DND-41 (cell line): ENCODE data around the gene RNF151.
"Not testable (repeated sequence)": the region's sequence is repeated elsewhere in the genome, so short reads cannot be mapped to it uniquely, and the experiment has no call there.

Experiments
- ATAC-seq: fragments of 200-7000 bp; cut with Tn5 transposase; 3 replicates; pipeline ENCODE4 v1.9.1; 2021; ENCODE audit warnings: low read depth; ENCODE audit not compliant: insufficient read depth
- DNase-seq: peaks from one replicate; pipeline ENCODE4 v3.0.0-alpha.2; 2020
- H2AFZ ChIP-seq: 2 replicates; pipeline ENCODE4 v1.6.0; 2012; ENCODE audit warnings: low read depth, low read length
- H3K27ac ChIP-seq: 2 replicates; pipeline ENCODE4 v1.5.1; 2012; ENCODE audit warnings: low read length, inconsistent platforms
- H3K27me3 ChIP-seq: fragments of 200-600 bp; sonication (generic); 2 replicates; pipeline ENCODE4 v1.6.0; 2012; ENCODE audit warnings: low read length, mild to moderate bottlenecking, inconsistent platforms; ENCODE audit not compliant: insufficient read depth, poor library complexity
- H3K36me3 ChIP-seq: 2 replicates; pipeline ENCODE4 v1.5.1; 2012; ENCODE audit warnings: low read length, inconsistent platforms; ENCODE audit not compliant: insufficient read depth
- H3K4me1 ChIP-seq: 2 replicates; pipeline ENCODE4 v1.5.1; 2012; ENCODE audit warnings: mild to moderate bottlenecking, low read length; ENCODE audit not compliant: insufficient read depth
- H3K4me2 ChIP-seq: 2 replicates; pipeline ENCODE4 v1.6.0; 2012; ENCODE audit warnings: mild to moderate bottlenecking, moderate library complexity, low read length, inconsistent platforms; ENCODE audit not compliant: insufficient read depth
- H3K4me3 ChIP-seq, 2 experiments: fragments of 200-600 bp in 1 of 2; shearing (Covaris generic) in 1 of 2; 2 replicates each; pipeline ENCODE4 v1.5.1; 2012 to 2016; ENCODE audit warnings: inconsistent platforms in 2 of 2, low read length in 2 of 2, mild to moderate bottlenecking in 2 of 2, low read depth in 1 of 2, moderate library complexity in 1 of 2
- H3K79me2 ChIP-seq: 2 replicates; pipeline ENCODE4 v1.6.0; 2012; ENCODE audit warnings: low read length, inconsistent platforms; ENCODE audit not compliant: insufficient read depth
- H3K9ac ChIP-seq: 2 replicates; pipeline ENCODE4 v1.6.0; 2012; ENCODE audit warnings: low read depth, mild to moderate bottlenecking, inconsistent platforms, low read length, moderate library complexity
- H3K9me3 ChIP-seq: 2 replicates; pipeline ENCODE4 v1.5.1; 2012; ENCODE audit warnings: low read length, moderate library complexity, mild to moderate bottlenecking, inconsistent platforms; ENCODE audit not compliant: insufficient read depth, severe bottlenecking
- H4K20me1 ChIP-seq: 2 replicates; pipeline ENCODE4 v1.6.0; 2012; ENCODE audit warnings: low read length; ENCODE audit not compliant: insufficient read depth
- CTCF ChIP-seq: IDR thresholded peaks from 2 replicates; pipeline ENCODE4 v1.5.1; 2012; ENCODE audit warnings: borderline replicate concordance, low read length, moderate library complexity, mild to moderate bottlenecking; ENCODE audit not compliant: poor library complexity, severe bottlenecking; ENCODE audit errors: extremely low read depth
- EZH2 ChIP-seq: IDR thresholded peaks from 3 replicates; pipeline ENCODE4 v1.6.1; 2012; ENCODE audit warnings: borderline replicate concordance, low read depth, mild to moderate bottlenecking, moderate library complexity, low read length, inconsistent platforms; ENCODE audit not compliant: severe bottlenecking

Gene RNF151

DNA sequence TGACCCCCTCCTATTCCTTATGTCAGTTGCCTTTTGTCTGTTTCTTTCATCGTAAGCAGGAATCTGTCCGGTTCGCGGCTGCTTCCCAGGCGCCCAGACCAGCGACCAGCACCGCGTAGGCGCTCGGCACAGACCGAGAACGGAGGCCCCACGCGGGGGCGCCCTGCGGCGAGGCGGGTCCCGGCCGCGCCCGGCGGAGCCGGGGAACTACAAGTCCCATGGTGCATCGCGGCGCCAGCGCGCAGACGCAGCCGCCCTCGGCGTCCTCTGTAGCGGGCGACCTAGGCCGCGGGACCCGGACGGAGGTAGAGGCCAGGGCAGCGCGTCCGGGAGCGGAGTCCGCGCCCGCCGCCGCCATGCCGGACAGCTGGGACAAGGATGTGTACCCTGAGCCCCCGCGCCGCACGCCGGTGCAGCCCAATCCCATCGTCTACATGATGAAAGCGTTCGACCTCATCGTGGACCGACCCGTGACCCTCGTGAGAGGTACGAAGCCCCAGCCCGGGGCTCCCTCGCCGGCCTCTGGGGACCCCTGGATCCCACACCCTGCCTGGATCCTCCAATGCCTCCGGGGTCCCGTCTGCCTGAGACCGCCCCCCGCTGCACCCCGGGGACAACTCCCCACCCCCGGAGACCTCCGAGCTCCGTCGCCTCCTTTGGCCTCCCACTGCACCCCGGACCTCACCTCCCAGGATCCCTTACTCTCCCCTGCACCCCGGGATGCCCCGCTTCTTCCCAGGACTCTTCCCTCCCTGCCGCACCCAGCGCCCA lies 7.2 kb upstream of the RNF151 start, which contains the start of gene NDUFB10:
Gene NDUFB10, plus strand, starts transcription at position 270 of the 771 bp plus-strand sequence. Its CDS starts 87 bp downstream, at position 357.
- Histone ChIP-seq H3K9ac (peak within 1 kb of the TSS; percentile 81), H3K27me3 (no peaks in the 10 kb centered on the region), H3K36me3 (peaks cover 34% of the 10 kb centered on the region), H3K27ac (peak within 1 kb of the TSS; percentile 74), H3K4me3 (peak within 1 kb of the TSS; percentile 66 to 75), H3K79me2 (peaks cover 44% of the 10 kb centered on the region), H4K20me1 (peaks cover 31% of the 10 kb centered on the region), H2AFZ (peak within 1 kb of the TSS; percentile 89), H3K4me1 (peaks cover 50% of the 10 kb centered on the region), H3K4me2 (peak within 1 kb of the TSS; percentile 76), H3K9me3 (no peaks in the 10 kb centered on the region)
- DNase-seq: peak; percentile 89
- TF ChIP-seq CTCF: peak; percentile 90
- no peak for TF ChIP-seq EZH2
- ATAC-seq: peak; percentile 80

DNA sequence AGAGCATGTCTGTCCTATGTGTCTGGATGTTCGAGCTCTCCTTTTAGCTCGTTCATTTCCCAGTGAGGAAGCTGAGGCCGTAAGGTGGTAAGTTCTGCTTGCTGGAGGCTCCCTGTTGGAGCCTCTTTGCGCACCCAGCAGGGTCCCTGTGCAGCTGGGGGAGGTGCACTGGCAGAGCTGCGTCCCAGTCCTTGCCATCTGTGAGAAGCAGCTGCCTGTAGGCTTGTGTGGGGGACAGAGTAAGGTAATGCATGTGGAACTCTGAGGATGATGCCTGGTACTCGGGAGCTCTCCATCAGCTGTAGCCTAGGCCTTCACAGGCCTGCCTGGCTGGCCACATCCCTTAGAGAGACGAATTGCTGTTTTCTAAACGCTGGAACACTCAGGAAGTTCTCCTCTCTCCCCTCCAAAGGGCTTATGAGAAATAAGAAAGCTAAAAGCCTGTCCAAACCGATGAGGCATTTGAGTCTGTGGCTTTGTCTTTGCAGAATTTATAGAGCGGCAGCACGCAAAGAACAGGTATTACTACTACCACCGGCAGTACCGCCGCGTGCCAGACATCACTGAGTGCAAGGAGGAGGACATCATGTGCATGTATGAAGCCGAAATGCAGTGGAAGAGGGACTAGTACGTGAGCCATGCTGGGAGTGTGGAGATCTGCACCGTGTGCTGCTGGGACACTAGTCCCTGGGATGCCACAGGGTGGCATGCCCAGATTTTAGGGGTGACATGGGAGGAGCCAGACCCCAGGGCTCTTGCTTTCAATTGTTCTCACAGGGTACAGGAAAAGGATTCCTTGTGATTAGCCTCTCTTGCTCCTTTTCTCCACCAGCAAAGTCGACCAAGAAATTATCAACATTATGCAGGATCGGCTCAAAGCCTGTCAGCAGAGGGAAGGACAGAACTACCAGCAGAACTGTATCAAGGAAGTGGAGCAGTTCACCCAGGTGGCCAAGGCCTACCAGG lies 5.7 kb upstream of the RNF151 start:
- Histone ChIP-seq H2AFZ (no peak overlapping the region), H3K4me2 (peak overlapping the region; percentile 76), H3K4me3 (peak overlapping the region in 1 of 2 experiments; percentile 75; a peak in 3 of 4 replicates), H3K27me3 (no peaks in the 10 kb centered on the region), H3K36me3 (peaks cover 34% of the 10 kb centered on the region), H4K20me1 (peaks cover 31% of the 10 kb centered on the region), H3K27ac (peak overlapping the region; percentile 48), H3K9me3 (no peaks in the 10 kb centered on the region), H3K79me2 (peaks cover 57% of the 10 kb centered on the region), H3K9ac (peak overlapping the region; percentile 81), H3K4me1 (peaks cover 57% of the 10 kb centered on the region)
- peak; percentile 48 for ATAC-seq
- TF ChIP-seq CTCF (no peak), EZH2 (no peak)
- DNase-seq: peak; percentile 70

DNA sequence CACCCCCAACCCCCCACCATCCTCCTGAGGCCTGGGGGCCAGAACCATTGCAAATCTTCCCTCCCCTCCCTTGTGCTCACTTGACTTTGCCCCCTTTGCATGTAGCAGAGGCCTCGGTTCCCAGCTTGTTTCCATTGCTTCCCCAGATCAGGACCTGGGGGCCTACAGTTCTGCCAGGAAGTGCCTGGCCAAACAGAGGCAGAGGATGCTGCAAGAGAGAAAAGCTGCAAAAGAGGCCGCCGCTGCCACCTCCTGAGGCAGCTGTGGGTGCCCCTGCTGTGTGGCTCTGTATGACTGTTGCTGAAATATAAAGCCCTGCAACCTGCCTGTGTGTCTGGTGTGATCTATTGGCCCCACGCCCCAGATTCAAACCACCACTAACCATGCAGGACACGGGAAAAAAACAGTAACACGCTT lies 5.0 kb upstream of the RNF151 start:
- H3K4me3 ChIP-seq: no peak overlapping the region
- no peaks in the 10 kb centered on the region for H3K27me3 ChIP-seq
- H3K9ac ChIP-seq: no peak overlapping the region
- peaks cover 31% of the 10 kb centered on the region for H4K20me1 ChIP-seq
- no peaks in the 10 kb centered on the region for H3K9me3 ChIP-seq
- no peak overlapping the region for H3K27ac ChIP-seq
- ATAC-seq: no peak
- peaks cover 64% of the 10 kb centered on the region for H3K4me1 ChIP-seq
- H3K36me3 ChIP-seq: peaks cover 34% of the 10 kb centered on the region
- H2AFZ ChIP-seq: no peak overlapping the region
- DNase-seq: peak; percentile 42
- peak overlapping the region; percentile 76; the same call in 1 of the 2 replicates for H3K4me2 ChIP-seq
- TF ChIP-seq CTCF (no peak), EZH2 (no peak)
- peaks cover 62% of the 10 kb centered on the region for H3K79me2 ChIP-seq

DNA sequence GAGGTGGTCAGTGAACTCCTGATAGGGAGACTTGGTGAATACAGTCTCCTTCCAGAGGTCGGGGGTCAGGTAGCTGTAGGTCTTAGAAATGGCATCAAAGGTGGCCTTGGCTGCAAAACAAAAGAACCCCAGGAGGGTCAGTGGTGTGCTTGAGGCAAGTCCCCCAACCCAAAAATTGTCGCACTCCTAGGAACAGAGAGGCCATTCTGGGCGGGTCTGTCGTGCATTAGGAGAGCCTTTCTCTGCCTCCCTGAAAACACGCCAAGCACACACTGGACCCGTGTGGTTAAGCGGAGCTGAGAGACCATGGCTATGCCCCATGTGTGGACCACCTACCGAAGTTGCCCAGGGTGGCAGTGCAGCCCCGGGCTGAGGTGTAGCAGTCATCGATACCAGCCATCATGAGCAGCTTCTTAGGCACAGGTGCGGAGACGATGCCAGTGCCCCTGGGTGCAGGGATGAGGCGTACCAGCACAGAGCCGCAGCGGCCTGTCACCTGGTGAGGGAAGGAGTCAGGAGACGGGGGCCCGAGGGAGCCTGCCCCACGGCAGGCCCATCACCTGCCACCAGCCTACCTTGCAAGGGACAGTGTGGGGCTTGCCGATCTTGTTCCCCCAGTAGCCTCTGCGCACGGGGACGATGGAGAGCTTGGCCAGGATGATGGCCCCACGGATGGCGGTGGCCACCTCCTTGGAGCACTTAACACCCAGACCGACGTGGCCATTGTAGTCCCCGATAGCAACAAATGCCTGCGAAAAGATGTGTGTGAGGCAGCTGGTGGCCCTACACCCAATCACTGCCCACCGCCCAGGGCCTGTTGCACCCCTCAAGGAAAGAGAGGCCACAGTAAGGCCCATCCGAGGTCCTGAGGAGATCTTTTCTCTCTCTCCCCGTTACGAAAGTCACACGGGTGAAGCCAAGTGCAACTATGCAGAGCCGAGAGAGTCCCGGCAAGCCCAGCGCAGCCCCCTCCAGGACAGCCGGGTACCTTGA lies 4.2 kb upstream of the RNF151 start:
- H2AFZ ChIP-seq, H3K9me3 ChIP-seq, H3K27ac ChIP-seq, ATAC-seq, DNase-seq, H3K27me3 ChIP-seq: not testable (repeated sequence)
- H3K9ac ChIP-seq: peak overlapping the region; percentile 91
- H3K4me3 ChIP-seq: peak overlapping the region in 1 of 2 experiments; percentile 74; a peak in 1 of 4 replicates
- H4K20me1 ChIP-seq: peaks cover 31% of the 10 kb centered on the region
- H3K79me2 ChIP-seq: peaks cover 65% of the 10 kb centered on the region
- H3K36me3 ChIP-seq: peaks cover 34% of the 10 kb centered on the region
- peak overlapping the region; percentile 76 for H3K4me2 ChIP-seq
- peaks cover 66% of the 10 kb centered on the region for H3K4me1 ChIP-seq
